Smooth muscle cell (in vitro differentiated cells): ENCODE data around the gene RARB. TPM values are rescaled to one million over a fixed set of nuclear protein-coding genes. Genes with fewer than 3 reads are reported as not detected.

Experiments used
- polyA plus RNA-seq: library from polyadenylated mRNA; unstranded; fragments of >200 nt; fragmentation: Nextera tagmentation; extraction: Ambion mirVana; gene quantifications from 2 replicates; pipeline ENCODE4 v1.2.1, GENCODE V29; 2016
- small RNA-seq: library from RNA; depleted of rRNA; stranded (forward); fragments of <200 nt; gene quantifications from one replicate; pipeline ENCODE3, GENCODE V24; 2014
- total RNA-seq: library from RNA; depleted of rRNA; stranded (reverse); fragments of >200 nt; gene quantifications from 2 replicates; pipeline ENCODE4 v1.2.3, GENCODE V29; 2014

RARB gene
- total and polyA plus RNA-seq, 2 experiments from 2014 or later = 88.1 to 106 TPM

Small RNAs within 50 kb of the gene (small RNA-seq; reads per million reads assigned to genes)
- not detected for gene RF01161
- gene RF02271 = not detected

Other genes starting within 250 kb of the RARB start
- 132 and 135 TPM in 2 replicates for gene TOP2B, start 236.6 kb downstream of the RARB start, total RNA-seq
- gene TOP2B, start 236.6 kb downstream of the RARB start, polyA plus RNA-seq = 60.3 and 70.2 TPM in 2 replicates